GM19395 (cell line): ENCODE results near the gene TAS2R60.
"Not testable (repeated sequence)": the region's sequence is repeated elsewhere in the genome, so short reads cannot be mapped to it uniquely, and the experiment has no call there.

Source experiments
- ATAC-seq: cut with Tn5 transposase; IDR thresholded peaks from one replicate; pipeline ENCODE4 v1.9.1; 2021; ENCODE audit warnings: mild to moderate bottlenecking, moderate library complexity; ENCODE audit not compliant: unreplicated experiment

TAS2R60 gene, protein sequence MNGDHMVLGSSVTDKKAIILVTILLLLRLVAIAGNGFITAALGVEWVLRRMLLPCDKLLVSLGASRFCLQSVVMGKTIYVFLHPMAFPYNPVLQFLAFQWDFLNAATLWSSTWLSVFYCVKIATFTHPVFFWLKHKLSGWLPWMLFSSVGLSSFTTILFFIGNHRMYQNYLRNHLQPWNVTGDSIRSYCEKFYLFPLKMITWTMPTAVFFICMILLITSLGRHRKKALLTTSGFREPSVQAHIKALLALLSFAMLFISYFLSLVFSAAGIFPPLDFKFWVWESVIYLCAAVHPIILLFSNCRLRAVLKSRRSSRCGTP

GRCh38 chr7:143443153-143443552, at the start of gene TAS2R60:
Gene TAS2R60, plus strand, starts transcription at chr7:143443453. Its CDS starts 0 bp downstream, at chr7:143443453.
- no peak for ATAC-seq

GRCh38 chr7:143394068-143394467, 49.2 kb upstream of the TAS2R60 start:
- ATAC-seq, result no peak

- no peak for ATAC-seq
Measured at GRCh38 chr7:143394777-143395176, 48.5 kb upstream of the TAS2R60 start.

- ATAC-seq, result no peak
Measured at GRCh38 chr7:143395187-143396149, 47.8 kb upstream of the TAS2R60 start.

GRCh38 chr7:143396182-143396581, 47.1 kb upstream of the TAS2R60 start:
- no peak for ATAC-seq

GRCh38 chr7:143396625-143397556, 46.4 kb upstream of the TAS2R60 start:
- no peak for ATAC-seq

- ATAC-seq, result no peak
Measured at GRCh38 chr7:143397710-143398530, 45.3 kb upstream of the TAS2R60 start.

DNA sequence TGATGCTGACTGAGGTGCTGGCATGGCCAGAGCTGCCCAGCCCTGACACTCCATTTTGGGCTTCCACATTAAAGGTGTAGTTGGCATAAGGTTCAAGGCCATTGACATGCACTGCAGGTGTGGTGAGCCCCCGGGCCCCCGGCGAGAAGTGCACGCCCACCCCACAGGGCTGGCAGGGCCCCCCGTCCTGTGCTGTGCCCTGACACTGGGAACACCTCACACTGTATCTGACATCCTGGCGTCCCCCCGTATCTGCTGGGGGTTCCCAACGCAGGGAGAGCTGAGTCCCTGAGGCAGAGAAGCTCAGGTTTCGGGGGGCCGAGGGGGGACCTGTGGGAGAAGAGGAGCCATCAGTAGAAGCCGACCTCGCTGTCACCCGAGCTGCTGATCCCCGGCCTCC, 44.6 kb upstream of the TAS2R60 start:
- no peak for ATAC-seq

DNA sequence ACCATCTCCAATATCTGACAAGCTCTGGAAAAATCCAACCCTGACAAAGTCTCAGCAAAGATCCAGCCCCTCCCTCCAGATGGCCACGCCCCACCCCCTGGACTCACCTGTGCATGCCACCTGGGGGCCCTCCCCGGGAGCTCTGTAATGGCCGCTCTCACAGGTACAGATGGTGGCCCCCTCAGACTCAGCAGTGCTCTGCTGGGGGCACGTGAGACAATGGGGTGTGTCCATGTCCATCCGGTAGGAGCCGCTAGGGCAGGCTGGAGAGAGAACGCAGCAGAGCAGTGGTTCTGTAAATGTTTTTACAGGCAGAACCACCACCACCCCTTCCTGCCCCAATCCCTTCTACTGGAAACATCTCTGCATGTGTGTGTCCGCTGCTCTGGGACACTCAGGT, 44.1 kb upstream of the TAS2R60 start:
- no peak for ATAC-seq

GRCh38 chr7:143399642-143400041, 43.6 kb upstream of the TAS2R60 start:
- ATAC-seq, result no peak

GRCh38 chr7:143401265-143401664, 42.0 kb upstream of the TAS2R60 start:
- ATAC-seq, result no peak

DNA sequence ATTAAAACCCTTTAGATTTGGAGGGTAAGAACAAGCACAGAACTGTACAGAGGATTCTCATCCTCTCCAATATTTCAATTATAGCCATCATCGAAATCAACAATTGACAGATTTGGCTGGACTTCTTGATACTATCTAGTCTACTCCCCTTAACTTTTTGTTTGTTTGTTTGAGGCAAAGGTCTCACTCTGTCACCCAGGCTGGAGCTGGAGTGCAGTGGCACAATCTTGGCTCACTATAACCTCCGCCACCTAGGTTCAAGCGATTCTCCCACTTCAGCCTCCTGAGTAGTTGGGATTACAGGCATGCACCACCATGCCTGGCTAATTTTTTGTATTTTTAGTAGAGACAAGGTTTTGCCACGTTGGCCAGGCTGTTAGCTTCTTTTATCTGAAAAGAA, 41.0 kb upstream of the TAS2R60 start:
- not testable (repeated sequence) for ATAC-seq

GRCh38 chr7:143405173-143406001, 37.9 kb upstream of the TAS2R60 start:
- ATAC-seq, result no peak

DNA sequence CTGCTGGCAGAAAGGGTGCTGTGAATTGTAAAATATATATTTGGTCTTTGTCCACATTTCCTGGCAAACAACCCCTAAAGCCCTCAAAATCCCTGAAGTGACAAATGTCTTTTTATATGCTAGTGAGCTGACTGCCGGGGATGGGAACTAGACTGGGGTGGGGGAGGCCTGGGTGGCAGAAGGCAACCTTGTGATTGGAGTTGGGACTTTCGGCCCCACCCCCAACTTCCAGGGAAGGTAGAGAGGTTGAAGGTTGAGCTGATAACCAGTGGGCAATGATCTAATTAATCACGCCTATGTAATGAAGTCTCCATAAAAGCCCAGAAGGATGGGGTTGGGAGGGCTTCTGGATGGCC, 37.3 kb upstream of the TAS2R60 start:
- no peak for ATAC-seq

- no peak for ATAC-seq
Measured at GRCh38 chr7:143407287-143408251, 35.7 kb upstream of the TAS2R60 start.

- no peak for ATAC-seq
Measured at GRCh38 chr7:143408252-143408685, 35.0 kb upstream of the TAS2R60 start.

- ATAC-seq, result peak; percentile 53
Measured at GRCh38 chr7:143408686-143409561, 34.3 kb upstream of the TAS2R60 start, which contains the start of gene EPHA1. Gene EPHA1, minus strand, starts transcription at chr7:143408856. Its CDS starts 51 bp downstream, at chr7:143408805.
